Right lobe of liver (tissue), 6 donors: Measurements from ENCODE around the gene SUGCT. TPM values are rescaled to one million over a fixed set of nuclear protein-coding genes. Genes with fewer than 3 reads are reported as not detected.
A peak's percentile ranks its signal among the peaks of the same experiment; 100 is the strongest.

Source experiments
- ATAC-seq, 4 donors: fragments of 200-7000 bp; cut with Tn5 transposase; one replicate each; pipeline ENCODE4 v1.9.1; 2020; ENCODE audit warnings: mild to moderate bottlenecking in 4 of 4, moderate library complexity in 4 of 4
- DNase-seq, 3 donors: peaks; one replicate each; pipeline ENCODE4 v3.0.0-alpha.2; 2020
- H3K27ac ChIP-seq, 3 donors: fragments of 200-600 bp; one replicate each; pipeline ENCODE4 v1.8.0; 2022
- H3K27me3 ChIP-seq, 2 donors: fragments of 200-600 bp; one replicate each; pipeline ENCODE4 v1.8.0; 2022
- H3K36me3 ChIP-seq, 4 donors: fragments of 200-600 bp; sonication (generic) in 1 of 4; one replicate each; pipeline versions ENCODE4 v1.5.1 to v1.8.0; 2017 to 2022; ENCODE audit warnings: control low read depth in 1 of 4
- H3K4me1 ChIP-seq, 4 donors: fragments of 200-600 bp; sonication (generic) in 1 of 4; one replicate each; pipeline versions ENCODE4 v1.5.1 to v1.8.0; 2017 to 2022; ENCODE audit warnings: control low read depth in 1 of 4
- H3K4me3 ChIP-seq, 3 donors: fragments of 200-600 bp; one replicate each; pipeline ENCODE4 v1.8.0; 2022
- H3K9me3 ChIP-seq, 4 donors: fragments of 200-600 bp; sonication (generic) in 1 of 4; one replicate each; pipeline versions ENCODE4 v1.5.1 to v1.8.0; 2017 to 2022; ENCODE audit warnings: control low read depth in 1 of 4
- POLR2A ChIP-seq: fragments of 450-650 bp; IDR thresholded peaks from one replicate; pipeline ENCODE4 v1.6.1; 2017; ENCODE audit warnings: antibody characterized with exemption, mild to moderate bottlenecking
- WGBS: methylation state at CpG from one replicate; pipeline ENCODE4 v1.1.6; 2018; ENCODE audit warnings: low coverage, low lambda C conversion rate; ENCODE audit not compliant: insufficient coverage; ENCODE audit errors: missing lambda C conversion rate; 5-methylcytosine and 5-hydroxymethylcytosine counted together
- intact Hi-C, 2 donors: fragments of 100-400 bp; cut with DNase I; formaldehyde crosslinking; loops; one replicate each; pipeline versions ENCODE4 v1.11.2 to v1.14.1; 2022
- total RNA-seq, 6 experiments: library from RNA; depleted of rRNA in 2 of 6; stranded (reverse); fragments of >200 nt in 2 of 6; fragmentation: NEBNext Ultra II Directional in 3 of 6; extraction: Animal tissue kit (Norgen Biotek cat#: 25700) in 3 of 6; gene quantifications; one replicate each; pipeline versions ENCODE4 v1.1.0 to v1.2.4, GENCODE V29; 2016 to 2023
- TF ChIP-seq, protein P1 (sequence below), 4 donors: fragments of 200-600 bp in 3 of 4; fragments of 450-650 bp in 1 of 4; IDR thresholded peaks; one replicate each; pipeline versions ENCODE4 v1.5.1 to v1.8.0; 2016 to 2022; ENCODE audit warnings: antibody characterized with exemption in 4 of 4, mild to moderate bottlenecking in 2 of 4
- donor health status: DM: no; HTN: yes; CAD: no.
- donor health status: DM: no; HTN: no; CAD: no.
- donor health status: DM: no; HTN: no; CAD: no.
- donor health status: DM: no; HTN: yes; CAD: no.
- donor health status: DM: no; HTN: yes; CAD: no.

The SUGCT gene
- total RNA-seq, 6 experiments from 2014 or later: 10.1 to 21.0 (median 14.2) TPM

DNA sequence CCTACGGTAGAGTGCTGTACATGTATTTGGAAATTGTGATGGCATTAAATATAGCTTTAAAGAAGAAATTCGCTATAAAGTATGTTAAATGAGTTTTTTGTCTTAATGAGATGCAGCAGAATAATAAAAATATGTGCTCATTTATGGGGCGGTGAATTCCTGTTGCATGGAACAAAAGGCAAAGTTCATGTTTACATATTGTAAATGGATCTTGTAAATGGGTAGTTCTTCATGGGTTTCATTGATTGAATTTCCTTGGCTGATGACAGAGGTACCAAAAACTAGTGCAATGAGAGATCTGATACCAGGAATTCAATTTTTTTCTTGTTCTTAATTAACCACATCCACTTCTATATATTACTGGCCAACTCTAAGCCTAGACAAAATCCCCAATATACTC lies 284.2 kb downstream of the SUGCT start:
- TF ChIP-seq, protein P1, sequence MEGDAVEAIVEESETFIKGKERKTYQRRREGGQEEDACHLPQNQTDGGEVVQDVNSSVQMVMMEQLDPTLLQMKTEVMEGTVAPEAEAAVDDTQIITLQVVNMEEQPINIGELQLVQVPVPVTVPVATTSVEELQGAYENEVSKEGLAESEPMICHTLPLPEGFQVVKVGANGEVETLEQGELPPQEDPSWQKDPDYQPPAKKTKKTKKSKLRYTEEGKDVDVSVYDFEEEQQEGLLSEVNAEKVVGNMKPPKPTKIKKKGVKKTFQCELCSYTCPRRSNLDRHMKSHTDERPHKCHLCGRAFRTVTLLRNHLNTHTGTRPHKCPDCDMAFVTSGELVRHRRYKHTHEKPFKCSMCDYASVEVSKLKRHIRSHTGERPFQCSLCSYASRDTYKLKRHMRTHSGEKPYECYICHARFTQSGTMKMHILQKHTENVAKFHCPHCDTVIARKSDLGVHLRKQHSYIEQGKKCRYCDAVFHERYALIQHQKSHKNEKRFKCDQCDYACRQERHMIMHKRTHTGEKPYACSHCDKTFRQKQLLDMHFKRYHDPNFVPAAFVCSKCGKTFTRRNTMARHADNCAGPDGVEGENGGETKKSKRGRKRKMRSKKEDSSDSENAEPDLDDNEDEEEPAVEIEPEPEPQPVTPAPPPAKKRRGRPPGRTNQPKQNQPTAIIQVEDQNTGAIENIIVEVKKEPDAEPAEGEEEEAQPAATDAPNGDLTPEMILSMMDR (IDR thresholded peaks at IDR 0.05): no peak
- TF ChIP-seq POLR2A: no peak
- Histone ChIP-seq H3K27ac (no peak overlapping the region), H3K4me1 (peaks cover 0 to 14% (median 6%) of the 10 kb centered on the region in 4 donors), H3K36me3 (no peaks in the 10 kb centered on the region), H3K9me3 (peaks cover 0 to 2% (median 0%) of the 10 kb centered on the region in 4 donors), H3K27me3 (no peaks in the 10 kb centered on the region), H3K4me3 (no peak overlapping the region)
- intact Hi-C loops: no loop called here
- 51% methylated on average over 3 of the region's 3 CpGs for WGBS
- ATAC-seq (peak; percentile 36 to 62 (median 52)), DNase-seq (no peak)

DNA sequence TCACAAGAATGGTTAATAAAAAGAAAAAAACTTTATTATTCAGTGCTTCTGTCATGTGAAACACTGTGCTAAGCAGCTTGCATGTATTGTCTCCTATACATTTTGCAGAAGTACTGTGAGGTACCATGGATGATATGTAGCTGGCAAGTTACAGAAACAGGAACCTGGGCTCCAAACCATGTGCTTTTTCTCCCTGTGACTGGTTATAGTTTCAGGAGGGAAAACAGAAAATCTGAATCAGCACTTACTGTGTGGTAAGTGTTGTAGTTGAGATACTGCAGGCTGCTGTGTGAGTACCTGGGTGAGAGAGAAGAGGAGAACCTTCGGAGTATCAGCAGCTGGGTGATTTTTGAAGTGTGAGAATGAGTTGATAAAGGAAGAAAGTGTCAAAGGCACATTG lies 285.0 kb downstream of the SUGCT start:
- peaks cover 0 to 14% (median 6%) of the 10 kb centered on the region in 4 donors for H3K4me1 ChIP-seq
- H3K4me3 ChIP-seq: no peak overlapping the region
- H3K27ac ChIP-seq: no peak overlapping the region
- ATAC-seq: peak in 2 of 4 donors; percentile 16 to 65
- DNase-seq: no peak
- no CpG with 5 or more reads among the region's 1 CpG for WGBS
- intact Hi-C loops: no loop called here
- no peaks in the 10 kb centered on the region for H3K36me3 ChIP-seq
- H3K27me3 ChIP-seq: no peaks in the 10 kb centered on the region
- peaks cover 0 to 2% (median 0%) of the 10 kb centered on the region in 4 donors for H3K9me3 ChIP-seq
- TF ChIP-seq, protein P1 (IDR thresholded peaks at IDR 0.05): no peak
- TF ChIP-seq POLR2A: no peak

DNA sequence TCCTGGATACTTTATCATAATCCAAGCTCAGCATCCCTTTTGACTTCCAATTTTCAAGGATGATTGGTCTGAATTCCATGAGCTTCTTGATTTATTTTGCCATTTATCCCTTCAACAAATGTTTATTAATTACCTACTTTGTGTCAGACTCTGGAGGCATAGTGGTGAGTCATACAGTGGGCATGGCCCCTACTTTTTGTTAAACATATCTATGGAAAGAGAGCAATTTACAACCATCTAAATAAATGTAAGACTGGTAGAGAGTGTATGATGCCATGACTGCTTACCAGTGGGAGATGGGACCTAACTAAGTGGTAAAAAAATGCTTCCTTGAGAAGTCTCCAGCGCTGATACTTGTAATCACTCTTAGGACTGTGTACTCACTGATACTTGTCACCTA lies 286.6 kb downstream of the SUGCT start:
- Histone ChIP-seq H3K27ac (no peak overlapping the region), H3K4me3 (no peak overlapping the region), H3K27me3 (no peaks in the 10 kb centered on the region), H3K36me3 (no peaks in the 10 kb centered on the region), H3K9me3 (peaks cover 0 to 2% (median 0%) of the 10 kb centered on the region in 4 donors), H3K4me1 (peaks cover 0 to 13% (median 5%) of the 10 kb centered on the region in 4 donors)
- intact Hi-C loops: no loop called here
- no peak for TF ChIP-seq POLR2A
- TF ChIP-seq, protein P1 (IDR thresholded peaks at IDR 0.05): no peak
- WGBS: 100% methylated on average over 1 of the region's 1 CpG
- ATAC-seq (no peak), DNase-seq (no peak)

DNA sequence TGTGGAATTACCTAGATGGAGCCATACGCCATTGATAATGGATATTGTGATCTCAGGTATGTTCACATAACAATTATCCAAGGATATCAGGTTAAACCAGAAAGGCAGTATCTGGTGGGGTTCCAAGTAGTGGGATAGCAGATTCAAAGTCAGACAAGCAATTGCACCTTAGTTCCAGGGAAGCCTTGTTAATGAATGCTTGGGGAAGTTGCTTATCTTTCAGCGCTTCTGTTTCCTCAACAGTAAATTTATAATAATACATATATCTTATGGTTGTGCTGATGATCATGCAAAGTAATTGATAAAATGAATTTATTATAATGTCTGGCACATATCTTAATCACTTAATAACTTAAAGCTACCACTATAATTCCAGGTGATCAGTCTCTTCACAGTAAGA lies 290.9 kb downstream of the SUGCT start:
- Histone ChIP-seq H3K36me3 (no peaks in the 10 kb centered on the region), H3K4me3 (no peak overlapping the region), H3K27me3 (no peaks in the 10 kb centered on the region), H3K9me3 (no peaks in the 10 kb centered on the region), H3K27ac (no peak overlapping the region), H3K4me1 (no peaks in the 10 kb centered on the region)
- WGBS: 79% methylated on average over 2 of the region's 2 CpGs
- DNase-seq (no peak), ATAC-seq (no peak)
- intact Hi-C loops: no loop called here
- no peak for TF ChIP-seq POLR2A
- TF ChIP-seq, protein P1 (IDR thresholded peaks at IDR 0.05): no peak

DNA sequence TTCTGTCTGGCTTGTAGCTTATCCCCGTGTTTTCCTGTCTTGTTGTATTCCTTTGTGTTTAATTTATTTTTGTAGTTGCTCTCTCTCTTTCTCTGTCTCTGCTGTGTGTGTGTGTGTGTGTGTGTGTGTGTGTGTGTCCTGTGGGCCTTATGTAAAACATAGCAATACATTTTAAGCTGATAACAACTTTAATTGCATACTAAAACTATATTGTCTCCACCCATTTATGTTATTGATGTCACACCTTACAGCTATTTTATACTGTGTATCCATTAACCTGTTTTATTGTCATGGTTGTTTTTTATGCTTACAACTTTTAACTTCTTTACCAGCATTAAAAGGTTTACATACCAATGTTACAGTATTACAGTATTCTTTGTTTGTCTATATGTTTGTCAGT lies 293.6 kb downstream of the SUGCT start:
- intact Hi-C loops: no loop called here
- ATAC-seq: no peak

More for the DNA sequence above, 293.6 kb downstream of the SUGCT start:
- no peak for DNase-seq
- Histone ChIP-seq H3K27me3 (no peaks in the 10 kb centered on the region), H3K9me3 (no peaks in the 10 kb centered on the region), H3K4me1 (no peaks in the 10 kb centered on the region), H3K27ac (no peak overlapping the region), H3K36me3 (no peaks in the 10 kb centered on the region), H3K4me3 (no peak overlapping the region)
- TF ChIP-seq, protein P1 (IDR thresholded peaks at IDR 0.05): no peak
- TF ChIP-seq POLR2A: no peak
- WGBS: 82% methylated on average over 1 of the region's 1 CpG
